Gastroesophageal sphincter (tissue), 3 donors: ENCODE results near the gene UGT2B28.

Source experiments
- EP300 ChIP-seq: sonication (generic); formaldehyde crosslinking; IDR thresholded peaks from one replicate; pipeline ENCODE4 v1.6.1; 2017; ENCODE audit warnings: antibody characterized with exemption, mild to moderate bottlenecking
- POLR2A ChIP-seq, 2 donors: fragments of 450-650 bp; IDR thresholded peaks; one replicate each; pipeline ENCODE4 v1.6.1; 2017; ENCODE audit warnings: antibody characterized with exemption in 2 of 2, mild to moderate bottlenecking in 2 of 2, moderate library complexity in 1 of 2
- POLR2AphosphoS5 ChIP-seq: sonication (generic); formaldehyde crosslinking; IDR thresholded peaks from one replicate; pipeline ENCODE4 v1.6.1; 2017; ENCODE audit warnings: antibody characterized with exemption
- TF ChIP-seq, protein P1 (sequence below), 4 experiments: fragments of 200-600 bp in 2 of 4; fragments of 450-650 bp in 2 of 4; sonication (generic) in 1 of 4; IDR thresholded peaks; one replicate each; pipeline ENCODE4 v1.5.1; 2017 to 2019; ENCODE audit warnings: antibody characterized with exemption in 4 of 4, mild to moderate bottlenecking in 2 of 4, moderate library complexity in 2 of 4

- TF ChIP-seq POLR2A (IDR thresholded peaks at IDR 0.05), result no peak
- TF ChIP-seq, protein P1, sequence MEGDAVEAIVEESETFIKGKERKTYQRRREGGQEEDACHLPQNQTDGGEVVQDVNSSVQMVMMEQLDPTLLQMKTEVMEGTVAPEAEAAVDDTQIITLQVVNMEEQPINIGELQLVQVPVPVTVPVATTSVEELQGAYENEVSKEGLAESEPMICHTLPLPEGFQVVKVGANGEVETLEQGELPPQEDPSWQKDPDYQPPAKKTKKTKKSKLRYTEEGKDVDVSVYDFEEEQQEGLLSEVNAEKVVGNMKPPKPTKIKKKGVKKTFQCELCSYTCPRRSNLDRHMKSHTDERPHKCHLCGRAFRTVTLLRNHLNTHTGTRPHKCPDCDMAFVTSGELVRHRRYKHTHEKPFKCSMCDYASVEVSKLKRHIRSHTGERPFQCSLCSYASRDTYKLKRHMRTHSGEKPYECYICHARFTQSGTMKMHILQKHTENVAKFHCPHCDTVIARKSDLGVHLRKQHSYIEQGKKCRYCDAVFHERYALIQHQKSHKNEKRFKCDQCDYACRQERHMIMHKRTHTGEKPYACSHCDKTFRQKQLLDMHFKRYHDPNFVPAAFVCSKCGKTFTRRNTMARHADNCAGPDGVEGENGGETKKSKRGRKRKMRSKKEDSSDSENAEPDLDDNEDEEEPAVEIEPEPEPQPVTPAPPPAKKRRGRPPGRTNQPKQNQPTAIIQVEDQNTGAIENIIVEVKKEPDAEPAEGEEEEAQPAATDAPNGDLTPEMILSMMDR (IDR thresholded peaks at IDR 0.05), result no peak
- TF ChIP-seq POLR2AphosphoS5, result no peak
- no peak for TF ChIP-seq EP300
Measured at GRCh38 chr4:69322055-69322454, 41.8 kb downstream of the UGT2B28 start.
